Measurements from ENCODE around the gene NKAPD1.
"Not testable (repeated sequence)": the region's sequence is repeated elsewhere in the genome, so short reads cannot be mapped to it uniquely, and the experiment has no call there.

NKAPD1 gene

GRCh38 chr11:112073941-112074811 is at the start of gene NKAPD1, which contains the start of gene PIH1D2:
NKAPD1 (plus strand) TSS chr11:112074299; CDS start chr11:112075575, 1,276 bp downstream.
PIH1D2 (minus strand) TSS chr11:112074017; CDS start chr11:112073174, 843 bp downstream.
- DNase-seq, result peak; percentile 87

GRCh38 chr11:112024773-112025678 is 49.1 kb upstream of the NKAPD1 start, which contains the start of gene DLAT:
DLAT (plus strand) TSS chr11:112025408; CDS start chr11:112025473, 65 bp downstream.
- peak; percentile 88 for DNase-seq

GRCh38 chr11:112025707-112026106 is 48.4 kb upstream of the NKAPD1 start:
- no peak for DNase-seq

GRCh38 chr11:112026784-112027410 is 47.2 kb upstream of the NKAPD1 start:
- not testable (repeated sequence) for DNase-seq

GRCh38 chr11:112029460-112029859 is 44.6 kb upstream of the NKAPD1 start:
- no peak for DNase-seq

- no peak for DNase-seq
Measured at GRCh38 chr11:112033902-112034301, 40.2 kb upstream of the NKAPD1 start.

GRCh38 chr11:112037527-112037926 is 36.6 kb upstream of the NKAPD1 start:
- DNase-seq, result no peak

GRCh38 chr11:112042161-112042960 is 31.7 kb upstream of the NKAPD1 start:
- no peak for DNase-seq

- no peak for DNase-seq
Measured at GRCh38 chr11:112042961-112043304, 31.2 kb upstream of the NKAPD1 start.

- DNase-seq, result no peak
Measured at GRCh38 chr11:112044961-112045360, 29.1 kb upstream of the NKAPD1 start.

GRCh38 chr11:112046647-112047046 is 27.5 kb upstream of the NKAPD1 start:
- DNase-seq, result not testable (repeated sequence)

- DNase-seq, result not testable (repeated sequence)
Measured at GRCh38 chr11:112048256-112048655, 25.8 kb upstream of the NKAPD1 start.

- DNase-seq, result no peak
Measured at GRCh38 chr11:112049777-112050176, 24.3 kb upstream of the NKAPD1 start.

- DNase-seq, result no peak
Measured at GRCh38 chr11:112050721-112051120, 23.4 kb upstream of the NKAPD1 start.

- no peak for DNase-seq
Measured at GRCh38 chr11:112051768-112052167, 22.3 kb upstream of the NKAPD1 start.

- no peak for DNase-seq
Measured at GRCh38 chr11:112057170-112057569, 16.9 kb upstream of the NKAPD1 start.

- DNase-seq, result no peak
Measured at GRCh38 chr11:112058103-112058502, 16.0 kb upstream of the NKAPD1 start.

- no peak for DNase-seq
Measured at GRCh38 chr11:112062923-112063322, 11.2 kb upstream of the NKAPD1 start.

GRCh38 chr11:112082729-112083128 is 8.6 kb downstream of the NKAPD1 start:
- no peak for DNase-seq

GRCh38 chr11:112085822-112086421 is 11.8 kb downstream of the NKAPD1 start:
- no peak for DNase-seq

- DNase-seq, result peak; percentile 95
Measured at GRCh38 chr11:112086422-112087191, 12.5 kb downstream of the NKAPD1 start, which contains the start of the genes SDHD and TIMM8B. SDHD (plus strand) TSS chr11:112086873; CDS start chr11:112086908, 35 bp downstream. TIMM8B (minus strand) TSS chr11:112086756; CDS start chr11:112086723, 33 bp downstream.
